Duodenal mucosa (tissue), 2 donors: ENCODE measurements around the gene ADAMTS17.

Experiments used
- H3K27ac ChIP-seq: one replicate; pipeline ENCODE4 v1.7.0; 2013; ENCODE audit warnings: low read depth, low read length
- H3K27me3 ChIP-seq, 2 donors: one replicate each; pipeline ENCODE4 v1.7.0; 2013; ENCODE audit warnings: low read length in 2 of 2, control low read depth in 1 of 2; ENCODE audit not compliant: insufficient read depth in 2 of 2, control insufficient read depth in 1 of 2
- H3K36me3 ChIP-seq, 2 donors: one replicate each; pipeline ENCODE4 v1.7.0; 2013; ENCODE audit warnings: low read length in 2 of 2, control low read depth in 1 of 2; ENCODE audit not compliant: insufficient read depth in 2 of 2, control insufficient read depth in 1 of 2
- H3K4me1 ChIP-seq, 2 donors: one replicate each; pipeline ENCODE4 v1.7.0; 2013; ENCODE audit warnings: low read length in 2 of 2, control low read depth in 1 of 2; ENCODE audit not compliant: insufficient read depth in 2 of 2, control insufficient read depth in 1 of 2
- H3K4me3 ChIP-seq, 2 donors: one replicate each; pipeline ENCODE4 v1.7.0; 2013; ENCODE audit warnings: low read length in 2 of 2, low read depth in 1 of 2
- H3K9ac ChIP-seq, 2 donors: one replicate each; pipeline ENCODE4 v1.7.0; 2013; ENCODE audit warnings: low read length in 2 of 2, low read depth in 1 of 2
- H3K9me3 ChIP-seq, 2 donors: one replicate each; pipeline ENCODE4 v1.7.0; 2013; ENCODE audit warnings: low read length in 2 of 2, control low read depth in 1 of 2; ENCODE audit not compliant: control insufficient read depth in 1 of 2

Gene ADAMTS17

DNA sequence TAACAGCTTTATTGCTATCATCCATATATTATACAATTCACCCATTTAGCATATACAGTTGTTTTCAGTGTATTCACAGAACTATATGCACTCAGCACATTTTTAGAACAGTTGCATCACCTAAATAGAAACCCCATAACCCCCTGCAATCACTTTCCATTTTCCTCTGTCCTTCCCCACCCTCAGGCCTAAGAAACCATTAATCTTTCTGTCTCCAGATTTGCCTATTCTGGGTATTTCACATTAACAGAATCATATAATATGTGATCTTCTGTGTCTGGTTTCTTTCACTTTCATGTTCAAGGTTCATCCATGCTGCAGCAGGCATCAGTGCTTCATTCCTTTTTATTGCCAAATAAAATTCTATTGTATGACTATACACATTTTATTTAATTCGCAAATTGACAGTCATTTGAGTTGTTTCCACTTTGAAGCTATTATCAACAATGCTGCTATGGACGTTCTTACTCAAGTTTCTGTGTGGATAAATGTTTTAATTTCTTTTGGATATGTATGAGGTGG is 39.8 kb downstream of the ADAMTS17 start:
- Histone ChIP-seq H3K9ac (no peak overlapping the region), H3K27me3 (no peaks in the 10 kb centered on the region), H3K4me3 (no peak overlapping the region), H3K27ac (no peak overlapping the region), H3K36me3 (no peaks in the 10 kb centered on the region), H3K9me3 (peaks cover 0 to 5% of the 10 kb centered on the region in 2 donors), H3K4me1 (no peaks in the 10 kb centered on the region)

DNA sequence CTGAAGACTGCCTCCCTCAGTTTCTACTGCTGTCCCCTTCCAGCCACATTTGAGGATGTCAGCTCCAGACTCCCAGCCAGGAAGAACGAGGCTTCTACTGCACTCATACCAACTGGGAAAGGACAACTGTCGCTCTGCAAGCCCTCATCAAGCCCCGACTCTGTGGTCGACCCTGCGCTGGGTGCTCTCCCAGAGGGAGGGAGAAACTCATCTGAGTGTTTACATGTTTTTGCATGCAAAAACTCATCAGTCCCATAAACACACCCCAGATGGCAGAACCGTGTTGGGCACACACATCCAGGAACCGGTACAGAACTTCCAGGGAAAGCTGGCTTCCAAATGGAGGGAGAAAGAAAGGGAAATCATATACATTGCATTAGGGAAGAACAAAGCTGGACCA is 43.5 kb downstream of the ADAMTS17 start:
- no peak overlapping the region for H3K9ac ChIP-seq
- no peaks in the 10 kb centered on the region for H3K4me1 ChIP-seq
- no peak overlapping the region for H3K27ac ChIP-seq
- no peaks in the 10 kb centered on the region for H3K27me3 ChIP-seq
- H3K9me3 ChIP-seq, result peaks cover 2 to 5% of the 10 kb centered on the region in 2 donors
- no peaks in the 10 kb centered on the region for H3K36me3 ChIP-seq
- no peak overlapping the region for H3K4me3 ChIP-seq

DNA sequence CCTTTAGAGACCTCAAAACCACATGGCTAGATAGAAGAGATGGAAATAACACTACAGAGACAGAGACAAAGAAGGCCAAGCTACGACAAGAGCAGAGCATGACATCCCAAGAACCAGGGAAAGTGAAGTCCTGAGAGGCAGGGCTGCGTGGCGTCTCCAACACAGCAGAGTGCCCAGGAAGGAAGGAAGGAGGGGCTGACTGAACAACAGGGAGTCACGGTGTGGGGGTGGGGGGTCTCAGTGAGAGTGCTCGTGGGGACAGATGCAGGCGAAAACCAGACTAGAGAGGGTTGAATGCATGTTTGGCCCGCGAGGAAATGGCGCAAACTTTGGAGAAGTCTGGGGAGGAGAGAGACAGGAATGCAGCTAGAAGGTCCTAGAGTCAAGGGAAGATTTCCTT is 44.0 kb downstream of the ADAMTS17 start:
- no peaks in the 10 kb centered on the region for H3K4me1 ChIP-seq
- H3K27me3 ChIP-seq, result no peaks in the 10 kb centered on the region
- no peaks in the 10 kb centered on the region for H3K36me3 ChIP-seq
- H3K9me3 ChIP-seq, result peaks cover 2 to 5% of the 10 kb centered on the region in 2 donors
- no peak overlapping the region for H3K9ac ChIP-seq
- no peak overlapping the region for H3K27ac ChIP-seq
- H3K4me3 ChIP-seq, result no peak overlapping the region

DNA sequence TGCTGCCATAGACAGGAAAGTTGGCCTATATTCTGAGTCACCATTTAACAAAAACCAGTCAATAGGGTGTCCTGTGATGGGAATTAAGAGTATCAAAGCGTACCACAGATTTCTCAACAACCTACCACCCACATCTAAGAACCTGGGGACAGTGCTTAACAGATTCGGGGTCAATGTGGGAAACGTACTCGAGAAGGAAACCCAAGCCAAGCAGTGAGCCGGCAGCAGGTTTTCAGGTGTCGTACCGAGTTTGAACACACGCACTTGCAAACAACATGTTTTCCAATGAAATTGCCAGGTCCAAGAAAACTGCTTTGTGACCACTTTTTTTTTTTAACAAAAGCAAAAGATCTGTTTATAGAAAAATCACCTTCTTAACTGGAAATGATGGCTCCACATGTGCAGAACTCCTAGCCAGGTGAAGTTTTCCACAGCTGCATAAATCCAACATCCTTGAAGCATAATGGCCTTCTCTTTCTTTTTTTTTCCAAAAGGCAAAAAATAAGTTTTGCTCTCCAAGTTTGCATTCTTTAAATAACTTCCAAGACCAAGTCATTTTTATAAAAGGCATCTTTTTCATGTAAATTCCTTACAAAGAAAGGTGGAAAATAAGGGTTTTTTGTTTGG is 45.7 kb downstream of the ADAMTS17 start:
- H3K4me1 ChIP-seq, result no peaks in the 10 kb centered on the region
- H3K27ac ChIP-seq, result no peak overlapping the region
- no peak overlapping the region for H3K9ac ChIP-seq
- H3K36me3 ChIP-seq, result no peaks in the 10 kb centered on the region
- peaks cover 4 to 5% of the 10 kb centered on the region in 2 donors for H3K9me3 ChIP-seq
- no peak overlapping the region for H3K4me3 ChIP-seq
- H3K27me3 ChIP-seq, result no peaks in the 10 kb centered on the region

DNA sequence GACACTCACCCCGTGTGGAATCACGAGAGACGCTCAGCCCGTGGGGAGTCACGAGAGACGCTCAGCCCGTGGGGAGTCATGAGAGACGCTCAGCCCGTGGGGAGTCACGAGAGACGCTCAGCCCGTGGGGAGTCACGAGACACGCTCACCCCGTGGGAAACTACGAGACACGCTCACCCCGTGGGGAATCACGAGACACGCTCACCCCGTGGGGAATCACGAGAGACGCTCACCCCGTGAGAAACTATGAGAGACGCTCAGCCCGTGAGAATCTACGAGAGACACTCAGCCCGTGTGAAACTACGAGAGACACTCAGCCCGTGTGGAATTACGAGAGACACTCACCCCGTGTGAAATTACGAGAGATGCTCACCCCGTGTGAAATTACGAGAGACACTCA is 49.8 kb downstream of the ADAMTS17 start:
- Histone ChIP-seq H3K4me1 (no peaks in the 10 kb centered on the region), H3K9me3 (peaks cover 0 to 4% of the 10 kb centered on the region in 2 donors), H3K4me3 (no peak overlapping the region), H3K36me3 (no peaks in the 10 kb centered on the region), H3K27me3 (no peaks in the 10 kb centered on the region), H3K9ac (no peak overlapping the region), H3K27ac (no peak overlapping the region)

DNA sequence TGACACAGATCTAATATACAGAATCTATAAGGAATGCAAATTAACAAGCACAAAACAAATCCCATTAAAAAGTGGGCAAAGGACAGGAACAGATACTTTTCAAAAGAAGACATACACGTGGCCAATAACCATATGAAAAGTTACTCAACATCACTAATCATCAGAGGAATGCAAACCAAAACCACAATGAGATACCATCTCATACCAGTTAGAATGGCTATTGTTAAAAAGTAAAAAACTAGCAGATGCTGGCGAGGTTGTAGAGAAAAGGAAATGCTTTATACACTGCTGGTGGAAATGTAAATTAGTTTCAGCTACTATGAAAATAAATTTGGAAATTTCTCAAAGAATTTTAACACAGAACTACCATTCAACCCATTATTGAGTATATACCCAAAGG is 50.7 kb downstream of the ADAMTS17 start:
- H3K27ac ChIP-seq, result no peak overlapping the region
- no peaks in the 10 kb centered on the region for H3K4me1 ChIP-seq
- H3K36me3 ChIP-seq, result no peaks in the 10 kb centered on the region
- H3K9me3 ChIP-seq, result peaks cover 0 to 4% of the 10 kb centered on the region in 2 donors
- no peaks in the 10 kb centered on the region for H3K27me3 ChIP-seq
- no peak overlapping the region for H3K9ac ChIP-seq
- no peak overlapping the region for H3K4me3 ChIP-seq

DNA sequence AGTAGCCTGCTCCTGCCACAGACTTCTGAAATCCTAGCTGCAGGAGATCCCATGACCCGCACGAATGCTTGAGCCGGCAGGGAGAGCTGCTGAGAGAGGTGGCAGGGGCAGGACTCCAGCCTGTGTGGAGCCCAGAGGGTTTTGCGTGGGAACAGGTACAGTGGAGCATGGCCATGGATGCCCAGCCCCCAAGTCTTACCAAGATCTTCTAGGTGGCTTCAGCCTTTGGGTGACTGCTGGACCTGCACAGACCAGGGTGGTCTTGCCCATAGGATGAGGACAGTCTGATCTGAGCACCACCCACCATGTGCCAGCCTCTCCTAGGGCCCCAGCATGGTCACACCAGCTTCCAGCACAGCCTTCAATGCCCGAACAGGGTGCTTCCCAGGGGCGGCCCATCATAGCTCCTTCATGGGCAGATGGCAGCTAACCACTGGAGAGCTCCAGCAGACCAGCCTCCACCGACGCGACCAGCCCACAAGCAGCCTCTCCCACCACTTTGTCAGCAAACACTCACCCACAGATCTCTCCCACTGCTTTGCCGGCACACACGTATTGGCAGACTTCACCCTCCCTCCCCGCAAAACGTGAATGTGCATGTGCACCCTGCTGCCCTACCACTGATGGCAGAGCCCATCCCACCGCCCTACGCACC is 56.0 kb downstream of the ADAMTS17 start:
- Histone ChIP-seq H3K4me1 (peaks cover 0 to 4% of the 10 kb centered on the region in 2 donors), H3K9ac (no peak overlapping the region), H3K27me3 (no peaks in the 10 kb centered on the region), H3K27ac (no peak overlapping the region), H3K4me3 (no peak overlapping the region), H3K9me3 (no peaks in the 10 kb centered on the region), H3K36me3 (no peaks in the 10 kb centered on the region)

DNA sequence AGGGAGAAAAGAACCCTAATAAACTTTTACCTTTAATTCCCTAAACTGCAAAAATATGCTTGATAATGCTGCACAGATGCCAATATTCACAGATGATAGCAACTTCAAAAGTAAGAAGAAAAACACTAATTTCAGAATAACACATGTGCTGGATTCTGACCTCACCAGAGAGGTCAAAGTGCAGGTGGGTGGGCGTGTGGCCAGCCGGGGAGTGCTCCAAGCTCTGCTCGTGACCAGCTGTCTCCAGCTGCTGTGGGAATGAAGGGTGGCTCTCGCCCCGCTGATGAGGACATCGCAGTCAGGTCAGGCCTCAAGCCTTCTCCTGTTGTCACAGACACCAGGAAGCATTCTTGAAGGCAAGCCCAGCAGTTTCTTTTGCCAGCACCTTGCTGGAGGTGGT is 57.1 kb downstream of the ADAMTS17 start:
- no peaks in the 10 kb centered on the region for H3K36me3 ChIP-seq
- H3K27ac ChIP-seq, result no peak overlapping the region
- no peak overlapping the region for H3K4me3 ChIP-seq
- peaks cover 0 to 4% of the 10 kb centered on the region in 2 donors for H3K4me1 ChIP-seq
- H3K9ac ChIP-seq, result no peak overlapping the region
- no peaks in the 10 kb centered on the region for H3K27me3 ChIP-seq
- H3K9me3 ChIP-seq, result no peaks in the 10 kb centered on the region

DNA sequence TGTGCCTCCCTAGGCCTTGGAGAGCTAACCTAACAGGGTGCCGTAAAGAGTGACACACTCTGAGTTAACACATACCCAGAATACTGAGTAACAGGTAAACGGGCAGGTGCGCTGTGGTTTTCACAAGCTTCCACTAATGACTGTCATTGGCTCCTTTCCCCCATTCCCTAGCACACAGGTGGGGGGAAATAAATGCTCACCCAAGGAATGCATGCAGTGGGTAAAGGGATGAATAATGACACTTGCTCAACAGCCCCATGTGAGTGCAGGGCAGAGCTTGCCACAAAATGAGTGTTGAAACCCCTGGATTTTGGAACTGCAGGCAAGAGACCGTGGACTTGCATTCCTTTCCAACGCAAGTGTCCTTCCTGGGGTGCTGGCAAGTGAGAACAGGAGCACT is 57.6 kb downstream of the ADAMTS17 start:
- H3K27me3 ChIP-seq, result no peaks in the 10 kb centered on the region
- no peaks in the 10 kb centered on the region for H3K9me3 ChIP-seq
- H3K27ac ChIP-seq, result no peak overlapping the region
- H3K4me1 ChIP-seq, result peaks cover 0 to 4% of the 10 kb centered on the region in 2 donors
- H3K9ac ChIP-seq, result no peak overlapping the region
- no peak overlapping the region for H3K4me3 ChIP-seq
- no peaks in the 10 kb centered on the region for H3K36me3 ChIP-seq

DNA sequence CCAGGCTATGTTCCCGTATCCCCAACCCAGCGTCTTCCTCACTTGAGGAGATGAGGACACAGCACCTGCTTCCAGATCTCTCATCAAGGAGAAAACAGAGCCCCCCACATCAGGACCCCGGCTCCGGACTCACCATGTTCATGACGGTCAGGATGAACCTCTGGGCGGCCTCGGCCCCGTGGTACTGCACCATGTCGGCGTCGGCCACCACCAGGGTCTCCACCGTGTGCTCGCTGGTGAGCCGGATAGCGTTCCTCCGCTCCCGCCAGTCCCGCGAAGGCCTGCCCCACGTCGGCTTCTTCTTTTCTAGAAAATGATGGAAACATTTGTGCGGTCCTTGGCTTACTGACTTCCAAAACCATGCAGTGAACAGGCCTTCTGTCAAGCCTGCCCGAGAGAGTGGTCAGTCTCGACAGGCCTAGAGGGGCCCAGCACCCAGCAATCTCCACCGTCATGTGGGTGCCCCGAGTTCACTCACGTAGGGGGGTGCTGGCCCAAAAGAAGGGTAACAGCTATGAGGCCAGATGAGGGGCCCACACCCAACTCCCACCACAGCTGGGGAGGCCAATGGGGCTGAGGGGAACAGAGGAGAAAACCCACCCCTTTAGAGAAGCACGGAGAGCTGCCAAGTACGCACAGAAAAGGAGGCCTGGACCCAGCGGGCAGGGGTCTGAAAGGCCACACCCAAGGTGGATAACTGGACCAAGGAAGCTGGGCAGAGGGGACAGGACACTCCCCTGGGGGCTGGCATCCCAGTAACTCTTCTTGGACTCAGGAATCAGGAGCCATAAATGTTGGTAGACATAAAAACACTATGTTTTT is 60.5 kb downstream of the ADAMTS17 start:
- no peaks in the 10 kb centered on the region for H3K9me3 ChIP-seq
- H3K4me1 ChIP-seq, result peaks cover 0 to 8% of the 10 kb centered on the region in 2 donors
- no peak overlapping the region for H3K27ac ChIP-seq
- H3K4me3 ChIP-seq, result no peak overlapping the region
- H3K9ac ChIP-seq, result no peak overlapping the region
- H3K36me3 ChIP-seq, result no peaks in the 10 kb centered on the region
- no peaks in the 10 kb centered on the region for H3K27me3 ChIP-seq
